Measurements from ENCODE around the gene FAU. TPM values are rescaled to one million over a fixed set of nuclear protein-coding genes. Genes with fewer than 3 reads are reported as not detected.

Gene FAU
- total RNA-seq, 2 donors from 2014 or later, result 774 to 802 TPM

GRCh38 chr11:65157336-65157735 is 35.4 kb upstream of the FAU start:
- no peak for TF ChIP-seq CTCF (conservative IDR thresholded peaks at IDR 0.05)
- Mint-ChIP-seq H3K4me3 (no peak overlapping the region), H3K27me3 (ENCODE audit: insufficient read depth) (peaks cover 7% of the 10 kb centered on the region), H3K4me1 (no peaks in the 10 kb centered on the region), H3K36me3 (ENCODE audit: low read depth) (no peaks in the 10 kb centered on the region), H3K27ac (no peak overlapping the region), H3K9me3 (no peaks in the 10 kb centered on the region)
- H3K27me3 ChIP-seq (ENCODE audit: control insufficient read depth, insufficient read depth, low read length, poor library complexity, severe bottlenecking), result no peaks in the 10 kb centered on the region
- no peaks in the 10 kb centered on the region for H3K36me3 ChIP-seq (ENCODE audit: control insufficient read depth, insufficient read depth, low read length)
- H3K4me3 ChIP-seq (ENCODE audit: low read length), result no peak overlapping the region
- WGBS, 2 experiments (ENCODE audit: insufficient coverage in 1 of 2, insufficient read length in 1 of 2), result 88 to 89% methylated on average over 2 to 3 of the region's 3 CpGs
- DNase-seq, result no peak
- no peaks in the 10 kb centered on the region for H3K9me3 ChIP-seq (ENCODE audit: control insufficient read depth, low read length)
- no peak overlapping the region for H3K27ac ChIP-seq (ENCODE audit: low read depth, low read length)
- H3K4me1 ChIP-seq (ENCODE audit: control insufficient read depth, insufficient read depth, low read length), result no peaks in the 10 kb centered on the region
- H3K9ac ChIP-seq (ENCODE audit: extremely low read depth, low read length, poor library complexity, severe bottlenecking), result no peak overlapping the region

- DNase-seq, result no peak
- no peaks in the 10 kb centered on the region for H3K4me1 Mint-ChIP-seq
- Histone ChIP-seq H3K4me3 (ENCODE audit: low read length) (no peak overlapping the region), H3K9ac (ENCODE audit: extremely low read depth, low read length, poor library complexity, severe bottlenecking) (no peak overlapping the region), H3K27ac (ENCODE audit: low read depth, low read length) (no peak overlapping the region), H3K4me1 (ENCODE audit: control insufficient read depth, insufficient read depth, low read length) (no peaks in the 10 kb centered on the region), H3K36me3 (ENCODE audit: control insufficient read depth, insufficient read depth, low read length) (no peaks in the 10 kb centered on the region), H3K9me3 (ENCODE audit: control insufficient read depth, low read length) (no peaks in the 10 kb centered on the region), H3K27me3 (ENCODE audit: control insufficient read depth, insufficient read depth, low read length, poor library complexity, severe bottlenecking) (no peaks in the 10 kb centered on the region)
- TF ChIP-seq CTCF (conservative IDR thresholded peaks at IDR 0.05), result no peak
- H3K4me3 Mint-ChIP-seq, result no peak overlapping the region
- H3K27ac Mint-ChIP-seq, result no peak overlapping the region
- no peaks in the 10 kb centered on the region for H3K9me3 Mint-ChIP-seq
- 84 to 90% methylated on average over 3 of the region's 3 CpGs for WGBS, 2 experiments (ENCODE audit: insufficient coverage in 1 of 2, insufficient read length in 1 of 2)
- H3K27me3 Mint-ChIP-seq (ENCODE audit: insufficient read depth), result peaks cover 10% of the 10 kb centered on the region
- no peaks in the 10 kb centered on the region for H3K36me3 Mint-ChIP-seq (ENCODE audit: low read depth)
These were observed 35.0 kb upstream of the FAU start for GRCh38 chr11:65156926-65157325.

GRCh38 chr11:65156256-65156655 is 34.3 kb upstream of the FAU start:
- Histone ChIP-seq H3K9me3 (ENCODE audit: control insufficient read depth, low read length) (no peaks in the 10 kb centered on the region), H3K4me1 (ENCODE audit: control insufficient read depth, insufficient read depth, low read length) (no peaks in the 10 kb centered on the region), H3K27ac (ENCODE audit: low read depth, low read length) (no peak overlapping the region), H3K4me3 (ENCODE audit: low read length) (no peak overlapping the region), H3K9ac (ENCODE audit: extremely low read depth, low read length, poor library complexity, severe bottlenecking) (no peak overlapping the region), H3K27me3 (ENCODE audit: control insufficient read depth, insufficient read depth, low read length, poor library complexity, severe bottlenecking) (no peaks in the 10 kb centered on the region), H3K36me3 (ENCODE audit: control insufficient read depth, insufficient read depth, low read length) (no peaks in the 10 kb centered on the region)
- H3K27ac Mint-ChIP-seq, result no peak overlapping the region
- H3K27me3 Mint-ChIP-seq (ENCODE audit: insufficient read depth), result peaks cover 17% of the 10 kb centered on the region
- no peak overlapping the region for H3K4me3 Mint-ChIP-seq
- TF ChIP-seq CTCF (conservative IDR thresholded peaks at IDR 0.05), result no peak
- WGBS, 2 experiments (ENCODE audit: insufficient coverage in 1 of 2, insufficient read length in 1 of 2), result 95 to 100% methylated on average over 3 of the region's 3 CpGs
- no peak for DNase-seq
- no peaks in the 10 kb centered on the region for H3K4me1 Mint-ChIP-seq
- H3K9me3 Mint-ChIP-seq, result no peaks in the 10 kb centered on the region
- H3K36me3 Mint-ChIP-seq (ENCODE audit: low read depth), result no peaks in the 10 kb centered on the region
